Psoas muscle (tissue), 8 donors: ENCODE measurements around the gene CENPX. TPM values are rescaled to one million over a fixed set of nuclear protein-coding genes. Genes with fewer than 3 reads are reported as not detected.
A peak's percentile ranks its signal among the peaks of the same experiment; 100 is the strongest.

Experiments
- ATAC-seq, 4 donors: fragments of 200-7000 bp; cut with Tn5 transposase; one replicate each; pipeline ENCODE4 v1.9.1; 2020; ENCODE audit warnings: moderate library complexity in 3 of 4, mild to moderate bottlenecking in 2 of 4
- DNase-seq, 2 donors: peaks; one replicate each; pipeline ENCODE4 v3.0.0-alpha.2; 2020
- H3K27ac ChIP-seq: fragments of 200-600 bp; one replicate; pipeline ENCODE4 v1.8.0; 2022
- H3K27me3 ChIP-seq, 3 donors: fragments of 200-600 bp in 1 of 3; one replicate each; pipeline versions ENCODE4 v1.6.1 to v1.8.0; 2013 to 2022; ENCODE audit warnings: low read length in 2 of 3, mild to moderate bottlenecking in 2 of 3, moderate library complexity in 1 of 3; ENCODE audit not compliant: insufficient read depth in 3 of 3
- H3K36me3 ChIP-seq, 2 donors: fragments of 200-600 bp in 1 of 2; one replicate each; pipeline versions ENCODE4 v1.6.1 to v1.8.0; 2013 to 2022; ENCODE audit warnings: low read depth in 1 of 2, mild to moderate bottlenecking in 1 of 2, moderate library complexity in 1 of 2; ENCODE audit not compliant: insufficient read depth in 1 of 2
- H3K4me1 ChIP-seq: fragments of 200-600 bp; one replicate; pipeline ENCODE4 v1.8.0; 2022
- H3K4me3 ChIP-seq: fragments of 200-600 bp; one replicate; pipeline ENCODE4 v1.8.0; 2022; ENCODE audit warnings: mild to moderate bottlenecking
- H3K9me3 ChIP-seq: fragments of 200-600 bp; one replicate; pipeline ENCODE4 v1.8.0; 2022
- WGBS, 3 donors: extraction: QIAGEN DNeasy Blood & Tissue Kit; methylation state at CpG; one replicate each; pipeline versions ENCODE4 v1.1.6 to v1.1.7; 2013; 5-methylcytosine and 5-hydroxymethylcytosine counted together
- intact Hi-C, 2 donors: fragments of 100-400 bp; cut with DNase I; formaldehyde crosslinking; loops; one replicate each; pipeline versions ENCODE4 v1.11.0 to v1.14.2; 2022
- polyA plus RNA-seq, 3 donors: library from polyadenylated mRNA; stranded (reverse); fragments of 200-250 nt; gene quantifications; one replicate each; pipeline ENCODE4 v1.2.3, GENCODE V29; 2013
- total RNA-seq, 4 donors: library from RNA; stranded (reverse); fragmentation: NEBNext Ultra II Directional in 2 of 4; extraction: Animal tissue kit (Norgen Biotek cat#: 25700) in 2 of 4; gene quantifications; one replicate each; pipeline versions ENCODE4 v1.2.1 to v1.2.4, GENCODE V29; 2021 to 2023
- TF ChIP-seq, protein P1 (sequence below): fragments of 200-600 bp; IDR thresholded peaks from one replicate; pipeline ENCODE4 v1.8.0; 2022; ENCODE audit warnings: antibody characterized with exemption
- donor health status: healthy with polysubstance abuse.
- donor health status: DM: no; HTN: no; CAD: no; lungs with moderate emphysema.
- donor health status: Bipolar disorder and iron deficiency.
- donor health status: healthy.
- donor health status: DM: yes; HTN: yes; CAD: no.
- donor health status: DM: no; HTN: no; CAD: no.
- donor health status: DM: no; HTN: no; CAD: no.
- donor health status: DM: yes; HTN: yes; CAD: no.

The CENPX gene
- total and polyA plus RNA-seq, 7 donors, result 15.9 to 79.4 (median 24.6) TPM

- intact Hi-C loops, result loop anchor here in 1 of 2 donors (5.0 to 10.0 kb wide), 2 partner anchors 68 to 270 kb away; no protein-coding TSS in a partner anchor
- WGBS, 3 donors, result 76 to 78% (median 76%) methylated on average over 22 to 23 of the region's 23 CpGs
- peaks cover 24% of the 10 kb centered on the region for H3K4me1 ChIP-seq
These were observed 11.8 kb upstream of the CENPX start for GRCh38 chr17:82034371-82035011.

GRCh38 chr17:82033359-82034085, 10.8 kb upstream of the CENPX start:
- no peak overlapping the region for H3K27ac ChIP-seq
- peaks cover 0 to 17% (median 0%) of the 10 kb centered on the region in 3 donors for H3K27me3 ChIP-seq
- 89 to 94% (median 92%) methylated on average over 32 to 38 of the region's 38 CpGs for WGBS, 3 donors
- peaks cover 24% of the 10 kb centered on the region for H3K4me1 ChIP-seq
- intact Hi-C loops, result loop anchor here in 1 of 2 donors (5.0 to 10.0 kb wide), 2 partner anchors 69 to 271 kb away; no protein-coding TSS in a partner anchor
- peaks cover 0 to 7% of the 10 kb centered on the region in 2 donors for H3K36me3 ChIP-seq
- H3K4me3 ChIP-seq, result no peak overlapping the region
- TF ChIP-seq, protein P1, sequence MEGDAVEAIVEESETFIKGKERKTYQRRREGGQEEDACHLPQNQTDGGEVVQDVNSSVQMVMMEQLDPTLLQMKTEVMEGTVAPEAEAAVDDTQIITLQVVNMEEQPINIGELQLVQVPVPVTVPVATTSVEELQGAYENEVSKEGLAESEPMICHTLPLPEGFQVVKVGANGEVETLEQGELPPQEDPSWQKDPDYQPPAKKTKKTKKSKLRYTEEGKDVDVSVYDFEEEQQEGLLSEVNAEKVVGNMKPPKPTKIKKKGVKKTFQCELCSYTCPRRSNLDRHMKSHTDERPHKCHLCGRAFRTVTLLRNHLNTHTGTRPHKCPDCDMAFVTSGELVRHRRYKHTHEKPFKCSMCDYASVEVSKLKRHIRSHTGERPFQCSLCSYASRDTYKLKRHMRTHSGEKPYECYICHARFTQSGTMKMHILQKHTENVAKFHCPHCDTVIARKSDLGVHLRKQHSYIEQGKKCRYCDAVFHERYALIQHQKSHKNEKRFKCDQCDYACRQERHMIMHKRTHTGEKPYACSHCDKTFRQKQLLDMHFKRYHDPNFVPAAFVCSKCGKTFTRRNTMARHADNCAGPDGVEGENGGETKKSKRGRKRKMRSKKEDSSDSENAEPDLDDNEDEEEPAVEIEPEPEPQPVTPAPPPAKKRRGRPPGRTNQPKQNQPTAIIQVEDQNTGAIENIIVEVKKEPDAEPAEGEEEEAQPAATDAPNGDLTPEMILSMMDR, result no peak
- DNase-seq (no peak), ATAC-seq (no peak)
- no peaks in the 10 kb centered on the region for H3K9me3 ChIP-seq

More at GRCh38 chr17:82034371-82035011, 11.8 kb upstream of the CENPX start:
- Histone ChIP-seq H3K27me3 (peaks cover 0 to 17% (median 0%) of the 10 kb centered on the region in 3 donors), H3K36me3 (peaks cover 0 to 7% of the 10 kb centered on the region in 2 donors), H3K9me3 (no peaks in the 10 kb centered on the region), H3K4me3 (no peak overlapping the region), H3K27ac (no peak overlapping the region)
- ATAC-seq (no peak), DNase-seq (no peak)
- TF ChIP-seq, protein P1, result no peak

GRCh38 chr17:82031885-82032627, 9.4 kb upstream of the CENPX start:
- DNase-seq, result no peak
- intact Hi-C loops, result loop anchor here (2.0 to 10.0 kb wide), 3 partner anchors 70 to 273 kb away; no protein-coding TSS in a partner anchor
- H3K36me3 ChIP-seq, result peaks cover 0 to 7% of the 10 kb centered on the region in 2 donors
- no peak overlapping the region for H3K27ac ChIP-seq
- peak overlapping the region; percentile 18 for H3K4me3 ChIP-seq
- peaks cover 0 to 17% (median 0%) of the 10 kb centered on the region in 3 donors for H3K27me3 ChIP-seq
- H3K9me3 ChIP-seq, result no peaks in the 10 kb centered on the region
- TF ChIP-seq, protein P1, result no peak
- 17 to 21% (median 18%) methylated on average over 29 to 59 of the region's 59 CpGs for WGBS, 3 donors
- no peak for ATAC-seq
- H3K4me1 ChIP-seq, result peaks cover 24% of the 10 kb centered on the region

- ATAC-seq, result peak in 1 of 4 donors; percentile 2
- Histone ChIP-seq H3K4me3 (peak within 1 kb of the TSS; percentile 63), H3K27me3 (peaks cover 0 to 17% (median 0%) of the 10 kb centered on the region in 3 donors), H3K27ac (no peak within 1 kb of the TSS), H3K36me3 (peaks cover 0 to 7% of the 10 kb centered on the region in 2 donors), H3K9me3 (no peaks in the 10 kb centered on the region), H3K4me1 (peaks cover 20% of the 10 kb centered on the region)
- TF ChIP-seq, protein P1, result no peak
- intact Hi-C loops, result loop anchor here (2.0 to 10.0 kb wide), 3 partner anchors 71 to 273 kb away; no protein-coding TSS in a partner anchor
- DNase-seq, result no peak
- 0 to 1% (median 1%) methylated on average over 20 to 81 of the region's 96 CpGs for WGBS, 3 donors
These were observed 8.7 kb upstream of the CENPX start, which contains the start of gene RAC3 for GRCh38 chr17:82031303-82031884. Gene RAC3, plus strand, starts transcription at chr17:82031678. Its CDS starts 84 bp downstream, at chr17:82031762.
